Mucosa of descending colon (tissue), 3 donors: ENCODE data around the gene ERCC8. TPM values are rescaled to one million over a fixed set of nuclear protein-coding genes. Genes with fewer than 3 reads are reported as not detected.

Experiments
- ATAC-seq: fragments of 200-7000 bp; cut with Tn5 transposase; one replicate; pipeline ENCODE4 v1.9.1; 2020; ENCODE audit warnings: mild to moderate bottlenecking, moderate library complexity
- DNase-seq, 3 donors: peaks; one replicate each; pipeline ENCODE4 v3.0.0-alpha.2; 2020
- H3K36me3 ChIP-seq: fragments of 200-600 bp; one replicate; pipeline ENCODE4 v1.8.0; 2021; ENCODE audit warnings: low read depth, mild to moderate bottlenecking
- H3K4me1 ChIP-seq: fragments of 200-600 bp; one replicate; pipeline ENCODE4 v1.8.0; 2021; ENCODE audit warnings: low read depth, mild to moderate bottlenecking
- H3K4me3 ChIP-seq: fragments of 200-600 bp; one replicate; pipeline ENCODE4 v1.8.0; 2021; ENCODE audit warnings: mild to moderate bottlenecking
- H3K9me3 ChIP-seq: fragments of 200-600 bp; one replicate; pipeline ENCODE4 v1.8.0; 2021; ENCODE audit warnings: mild to moderate bottlenecking
- intact Hi-C, 2 donors: fragments of 100-400 bp; cut with DNase I in 1 of 2; cut with micrococcal nuclease in 1 of 2; formaldehyde crosslinking; loops; one replicate each; pipeline versions ENCODE4 v1.11.0 to v1.11.1; 2022; cut with DNase I, micrococcal nuclease
- total RNA-seq, 3 donors: library from RNA; stranded (reverse); fragmentation: NEBNext Ultra II Directional in 2 of 3; extraction: Animal tissue kit (Norgen Biotek cat#: 25700) in 2 of 3; gene quantifications; one replicate each; pipeline versions ENCODE4 v1.2.1 to v1.2.4, GENCODE V29; 2021 to 2023
- TF ChIP-seq, protein P1 (sequence below): fragments of 200-600 bp; IDR thresholded peaks from one replicate; pipeline ENCODE4 v1.8.0; 2022; ENCODE audit warnings: antibody characterized with exemption, mild to moderate bottlenecking
- donor health status: DM: no; HTN: no; CAD: no; lungs with moderate emphysema.
- donor health status: DM: no; HTN: no; CAD: no.
- donor health status: DM: no; HTN: yes; CAD: no.

ERCC8 gene
- total RNA-seq, 3 donors from 2014 or later, result 8.2 to 9.1 (median 8.8) TPM

DNA sequence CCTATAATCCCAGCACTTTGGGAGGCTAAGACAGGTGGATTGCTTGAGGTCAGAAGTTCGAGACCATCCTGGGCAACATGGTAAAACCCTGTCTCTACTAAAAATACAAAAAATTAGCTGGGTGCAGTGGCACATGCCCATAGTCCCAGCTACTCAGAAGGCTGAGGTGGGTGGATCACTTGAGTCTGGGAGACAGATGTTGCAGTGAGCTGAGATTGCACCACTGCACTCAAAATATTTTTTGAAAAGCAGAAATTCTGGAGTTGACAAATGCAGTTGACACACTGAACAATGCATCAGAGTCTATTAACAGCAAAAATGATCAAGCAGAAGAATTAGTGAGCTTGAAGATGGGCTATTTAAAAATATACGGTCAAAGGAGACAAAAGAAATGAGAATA lies 35.6 kb upstream of the ERCC8 start:
- peaks cover 5% of the 10 kb centered on the region for H3K9me3 ChIP-seq

DNA sequence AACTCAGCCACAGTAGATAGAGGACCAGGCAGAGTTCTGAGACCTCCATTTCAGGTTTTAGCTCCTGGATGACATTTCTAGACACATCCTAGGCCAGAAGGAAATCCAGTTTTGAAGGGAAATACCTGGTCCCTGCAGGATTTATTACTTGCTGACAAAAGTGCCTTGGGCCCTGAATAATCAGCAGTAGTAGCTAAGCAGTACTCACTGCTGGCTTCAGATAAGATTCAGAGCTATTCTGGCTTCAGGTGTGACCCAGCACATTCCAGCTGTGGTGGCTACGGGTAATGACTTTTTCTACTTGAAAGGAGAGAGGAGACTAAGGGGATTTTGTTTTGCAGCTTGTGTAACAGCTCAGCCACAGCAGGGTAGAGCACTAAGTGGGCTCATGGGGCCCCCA lies 34.1 kb upstream of the ERCC8 start:
- Histone ChIP-seq H3K36me3 (no peaks in the 10 kb centered on the region), H3K9me3 (peaks cover 5% of the 10 kb centered on the region), H3K4me3 (no peak overlapping the region), H3K4me1 (no peaks in the 10 kb centered on the region)
- TF ChIP-seq, protein P1, sequence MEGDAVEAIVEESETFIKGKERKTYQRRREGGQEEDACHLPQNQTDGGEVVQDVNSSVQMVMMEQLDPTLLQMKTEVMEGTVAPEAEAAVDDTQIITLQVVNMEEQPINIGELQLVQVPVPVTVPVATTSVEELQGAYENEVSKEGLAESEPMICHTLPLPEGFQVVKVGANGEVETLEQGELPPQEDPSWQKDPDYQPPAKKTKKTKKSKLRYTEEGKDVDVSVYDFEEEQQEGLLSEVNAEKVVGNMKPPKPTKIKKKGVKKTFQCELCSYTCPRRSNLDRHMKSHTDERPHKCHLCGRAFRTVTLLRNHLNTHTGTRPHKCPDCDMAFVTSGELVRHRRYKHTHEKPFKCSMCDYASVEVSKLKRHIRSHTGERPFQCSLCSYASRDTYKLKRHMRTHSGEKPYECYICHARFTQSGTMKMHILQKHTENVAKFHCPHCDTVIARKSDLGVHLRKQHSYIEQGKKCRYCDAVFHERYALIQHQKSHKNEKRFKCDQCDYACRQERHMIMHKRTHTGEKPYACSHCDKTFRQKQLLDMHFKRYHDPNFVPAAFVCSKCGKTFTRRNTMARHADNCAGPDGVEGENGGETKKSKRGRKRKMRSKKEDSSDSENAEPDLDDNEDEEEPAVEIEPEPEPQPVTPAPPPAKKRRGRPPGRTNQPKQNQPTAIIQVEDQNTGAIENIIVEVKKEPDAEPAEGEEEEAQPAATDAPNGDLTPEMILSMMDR, result no peak
- no peak for ATAC-seq
- intact Hi-C loops, result no loop called here
- no peak for DNase-seq

More for the DNA sequence above, 35.6 kb upstream of the ERCC8 start:
- H3K36me3 ChIP-seq, result no peaks in the 10 kb centered on the region
- DNase-seq (no peak), ATAC-seq (no peak)
- H3K4me1 ChIP-seq, result no peaks in the 10 kb centered on the region
- TF ChIP-seq, protein P1, result no peak
- no peak overlapping the region for H3K4me3 ChIP-seq
- intact Hi-C loops, result no loop called here

DNA sequence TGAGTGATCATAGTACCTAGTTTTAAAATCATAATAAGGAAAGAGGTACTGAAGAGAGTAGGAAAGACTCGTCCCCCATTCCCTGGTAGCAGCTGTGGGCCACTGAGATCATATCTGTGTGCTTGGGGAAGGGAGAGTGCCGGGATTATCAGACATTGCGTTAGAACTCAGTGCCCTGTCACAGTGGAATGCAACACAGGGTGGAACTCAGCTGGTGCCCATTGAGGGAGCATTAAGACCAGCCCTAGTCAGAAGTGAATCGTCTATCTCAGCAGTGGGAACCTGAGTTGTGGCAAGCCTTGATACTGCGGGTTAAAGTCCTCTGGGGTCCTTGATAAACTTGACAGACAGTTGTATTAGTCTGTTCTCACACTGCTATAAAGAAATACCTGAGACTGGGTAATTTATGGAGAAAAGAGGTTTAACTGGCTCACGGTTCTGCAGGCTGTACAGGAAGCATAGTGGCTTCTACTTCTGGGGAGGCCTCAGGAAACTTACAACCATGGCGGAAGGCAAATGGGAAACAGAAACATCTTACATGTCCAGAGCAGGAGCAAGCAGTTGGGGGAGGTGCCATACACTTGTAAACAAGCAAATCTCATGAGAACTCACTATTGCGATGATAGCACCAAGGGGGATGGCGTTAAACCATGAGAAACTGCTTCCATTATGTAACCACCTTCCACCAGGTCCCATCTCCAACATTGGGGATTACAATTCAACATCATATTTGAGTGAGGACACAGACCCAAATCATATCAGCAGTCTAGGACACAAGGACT lies 33.3 kb upstream of the ERCC8 start:
- ATAC-seq (no peak), DNase-seq (no peak)
- Histone ChIP-seq H3K9me3 (peaks cover 5% of the 10 kb centered on the region), H3K36me3 (no peaks in the 10 kb centered on the region), H3K4me3 (no peak overlapping the region), H3K4me1 (no peaks in the 10 kb centered on the region)
- intact Hi-C loops, result no loop called here
- TF ChIP-seq, protein P1, result no peak

DNA sequence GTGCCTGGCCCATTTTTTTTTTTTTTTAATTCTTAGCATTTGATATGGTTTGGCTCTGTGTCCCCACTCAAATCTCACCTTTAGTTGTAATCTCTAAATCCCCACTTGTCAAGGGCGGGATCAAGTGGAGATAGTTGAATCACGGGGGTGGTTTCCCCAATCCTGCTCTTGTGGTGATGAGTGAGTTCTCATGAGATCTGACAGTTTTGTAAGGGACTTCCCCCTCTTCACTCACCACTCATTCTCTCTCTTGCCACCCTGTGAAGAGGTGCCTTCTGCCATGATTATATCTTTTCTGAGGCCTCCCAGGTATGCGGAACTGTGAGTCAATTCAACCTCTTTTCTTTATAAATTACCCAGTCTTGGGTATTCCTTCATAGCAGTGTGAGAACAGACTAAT lies 27.4 kb upstream of the ERCC8 start:
- DNase-seq (no peak), ATAC-seq (no peak)
- intact Hi-C loops, result no loop called here
- H3K4me1 ChIP-seq, result no peaks in the 10 kb centered on the region
- no peaks in the 10 kb centered on the region for H3K36me3 ChIP-seq
- H3K9me3 ChIP-seq, result peaks cover 13% of the 10 kb centered on the region
- H3K4me3 ChIP-seq, result no peak overlapping the region
- TF ChIP-seq, protein P1, result no peak

DNA sequence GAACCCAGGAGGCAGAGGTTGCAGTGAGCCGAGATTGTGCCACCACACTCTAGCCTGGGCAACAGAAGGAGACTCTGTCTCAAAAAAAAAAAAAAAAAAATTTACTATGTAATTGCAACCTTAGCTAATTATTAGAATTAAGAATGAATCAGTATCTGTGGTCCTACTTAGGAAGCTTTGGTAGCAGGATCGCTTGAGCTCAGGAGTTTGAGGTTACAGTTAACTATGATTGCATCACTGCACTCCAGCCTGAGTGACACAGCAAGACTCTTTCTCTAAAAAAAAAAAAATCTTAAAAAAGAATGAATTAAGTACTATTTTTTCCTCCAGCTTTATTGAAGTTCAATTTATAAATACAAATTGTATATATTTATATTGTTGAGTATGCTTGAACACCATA lies 16.8 kb upstream of the ERCC8 start:
- no peaks in the 10 kb centered on the region for H3K4me1 ChIP-seq
- no peak overlapping the region for H3K4me3 ChIP-seq
- H3K36me3 ChIP-seq, result no peaks in the 10 kb centered on the region
- ATAC-seq, result no peak
- intact Hi-C loops, result no loop called here
- DNase-seq, result no peak
- TF ChIP-seq, protein P1, result no peak
- peaks cover 4% of the 10 kb centered on the region for H3K9me3 ChIP-seq
